Measurements from ENCODE around the gene PTGDR.

PTGDR gene

DNA sequence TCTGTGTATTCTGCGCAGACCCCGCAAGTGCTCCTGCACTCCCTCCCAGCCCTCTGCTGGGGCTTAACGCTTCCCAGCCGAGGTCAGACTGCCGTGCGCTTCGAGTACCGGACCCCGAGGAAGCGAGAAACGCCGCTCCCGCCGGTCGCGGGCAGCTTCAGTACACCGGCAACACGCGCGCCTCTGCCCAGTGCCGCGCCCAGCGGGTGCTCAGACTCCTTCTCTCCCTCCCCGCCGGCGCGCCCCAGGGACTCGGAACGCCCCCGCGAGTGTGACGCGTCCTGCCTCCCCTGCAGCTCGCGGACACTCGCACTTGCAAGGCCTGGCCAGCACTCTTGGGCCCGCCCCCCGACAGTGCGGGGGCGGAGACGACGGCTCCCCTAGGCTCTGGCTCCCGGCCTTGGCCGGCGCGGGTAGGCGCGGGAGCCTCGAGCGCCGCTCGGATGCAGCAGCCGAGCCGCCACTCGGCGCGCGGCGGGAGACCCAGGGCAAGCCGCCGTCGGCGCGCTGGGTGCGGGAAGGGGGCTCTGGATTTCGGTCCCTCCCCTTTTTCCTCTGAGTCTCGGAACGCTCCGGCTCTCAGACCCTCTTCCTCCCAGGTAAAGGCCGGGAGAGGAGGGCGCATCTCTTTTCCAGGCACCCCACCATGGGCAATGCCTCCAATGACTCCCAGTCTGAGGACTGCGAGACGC lies 46.6 kb downstream of the PTGDR start, which contains the start of gene PTGER2:
Gene PTGER2 (plus strand): TSS at position 410 of the 692 bp plus-strand sequence. CDS start 237 bp downstream, at position 647.
- DNase-seq = peak; percentile 65

DNA sequence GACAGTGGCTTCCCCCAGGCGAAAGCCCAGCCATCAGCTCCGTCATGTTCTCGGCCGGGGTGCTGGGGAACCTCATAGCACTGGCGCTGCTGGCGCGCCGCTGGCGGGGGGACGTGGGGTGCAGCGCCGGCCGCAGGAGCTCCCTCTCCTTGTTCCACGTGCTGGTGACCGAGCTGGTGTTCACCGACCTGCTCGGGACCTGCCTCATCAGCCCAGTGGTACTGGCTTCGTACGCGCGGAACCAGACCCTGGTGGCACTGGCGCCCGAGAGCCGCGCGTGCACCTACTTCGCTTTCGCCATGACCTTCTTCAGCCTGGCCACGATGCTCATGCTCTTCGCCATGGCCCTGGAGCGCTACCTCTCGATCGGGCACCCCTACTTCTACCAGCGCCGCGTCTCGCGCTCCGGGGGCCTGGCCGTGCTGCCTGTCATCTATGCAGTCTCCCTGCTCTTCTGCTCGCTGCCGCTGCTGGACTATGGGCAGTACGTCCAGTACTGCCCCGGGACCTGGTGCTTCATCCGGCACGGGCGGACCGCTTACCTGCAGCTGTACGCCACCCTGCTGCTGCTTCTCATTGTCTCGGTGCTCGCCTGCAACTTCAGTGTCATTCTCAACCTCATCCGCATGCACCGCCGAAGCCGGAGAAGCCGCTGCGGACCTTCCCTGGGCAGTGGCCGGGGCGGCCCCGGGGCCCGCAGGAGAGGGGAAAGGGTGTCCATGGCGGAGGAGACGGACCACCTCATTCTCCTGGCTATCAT lies 47.3 kb downstream of the PTGDR start:
- DNase-seq = peak; percentile 54

DNA sequence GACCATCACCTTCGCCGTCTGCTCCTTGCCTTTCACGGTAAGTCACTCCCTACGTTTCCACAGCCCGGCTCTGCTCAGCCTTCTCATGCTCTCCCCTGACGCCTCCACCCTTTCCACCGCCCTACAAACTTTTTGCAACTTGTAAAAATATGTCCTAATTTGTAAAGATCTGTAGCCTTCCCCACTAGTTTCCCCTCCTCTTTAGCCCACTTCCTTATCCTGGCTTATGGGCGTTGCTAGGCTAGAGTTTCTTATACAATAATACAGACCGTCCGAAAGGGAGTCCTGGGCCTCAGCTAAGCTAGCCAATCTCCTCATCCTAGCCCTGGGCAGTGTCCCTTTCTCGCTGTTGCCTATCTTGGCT lies 47.8 kb downstream of the PTGDR start:
- DNase-seq = no peak

DNA sequence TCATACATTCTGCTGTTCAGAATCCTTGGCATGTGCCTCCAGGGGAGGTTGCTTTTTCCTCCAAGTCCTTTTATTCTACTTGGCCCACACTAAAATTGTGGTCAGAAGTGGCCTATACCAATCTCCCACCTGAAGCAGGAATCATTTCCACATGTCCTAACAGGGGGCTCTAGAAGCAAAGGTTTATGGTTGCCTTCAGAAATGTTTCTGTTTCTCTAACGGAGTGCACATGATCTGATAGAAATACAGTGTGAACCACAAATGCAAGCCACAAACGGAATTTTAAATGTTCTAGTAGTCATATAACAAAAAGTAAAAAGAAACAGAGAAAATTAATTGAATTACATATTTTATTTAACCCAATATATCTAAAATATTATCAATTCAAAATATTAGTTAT lies 50.6 kb downstream of the PTGDR start:
- no peak for DNase-seq

DNA sequence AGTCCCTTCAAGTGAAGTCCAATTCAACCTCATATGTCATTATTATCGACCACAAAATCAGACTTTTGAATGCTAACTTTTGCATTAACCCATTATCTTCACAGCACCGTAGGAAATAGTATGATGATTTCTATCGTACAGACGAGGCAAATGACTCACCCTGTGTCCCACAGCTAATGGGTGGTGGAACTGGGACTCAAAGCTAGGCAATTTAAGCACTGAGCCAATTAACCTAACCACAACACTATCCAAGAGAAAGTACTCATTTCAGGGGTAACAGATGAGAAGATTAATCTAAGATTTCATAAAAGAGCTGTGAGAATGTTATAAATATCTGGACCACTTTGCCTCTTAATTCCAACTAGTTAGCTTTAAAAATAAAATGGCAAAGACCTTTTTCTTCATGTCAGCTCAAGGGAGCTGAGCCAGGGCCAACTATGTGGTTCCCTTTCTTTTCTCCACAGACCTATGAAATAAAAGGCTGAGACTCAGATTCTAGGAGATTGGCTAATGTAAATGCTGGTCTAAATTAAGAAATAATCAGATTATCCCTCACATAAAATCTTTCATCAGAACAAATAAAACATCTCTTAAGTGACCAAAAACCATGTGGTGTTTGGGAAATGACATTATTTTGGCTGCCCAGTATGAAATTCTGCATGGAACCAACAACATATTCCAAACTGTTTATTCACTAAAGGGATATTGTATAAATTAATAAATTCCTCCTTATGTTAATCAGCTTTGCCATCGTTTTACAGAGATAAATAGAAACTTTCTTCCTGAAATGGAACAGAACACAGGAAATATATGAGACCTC lies 51.5 kb downstream of the PTGDR start:
- DNase-seq = no peak

DNA sequence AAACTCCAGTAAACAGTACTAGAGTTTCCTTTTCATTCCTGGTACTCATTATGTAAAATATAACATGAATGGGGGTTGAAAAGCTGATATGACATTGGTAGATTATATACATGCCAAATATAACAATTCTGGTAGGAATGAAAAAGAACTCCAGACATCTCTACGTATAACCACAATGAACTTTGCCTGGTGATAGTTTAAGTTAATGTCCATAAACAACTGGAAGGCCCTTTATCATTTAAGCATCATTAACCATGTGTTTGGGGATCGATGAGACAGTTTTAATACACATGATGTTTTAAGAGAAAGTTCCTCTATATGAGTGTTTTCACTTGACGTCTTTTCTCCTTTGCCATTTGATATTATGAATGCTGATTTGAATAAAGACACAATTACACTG lies 52.4 kb downstream of the PTGDR start:
- DNase-seq = no peak

DNA sequence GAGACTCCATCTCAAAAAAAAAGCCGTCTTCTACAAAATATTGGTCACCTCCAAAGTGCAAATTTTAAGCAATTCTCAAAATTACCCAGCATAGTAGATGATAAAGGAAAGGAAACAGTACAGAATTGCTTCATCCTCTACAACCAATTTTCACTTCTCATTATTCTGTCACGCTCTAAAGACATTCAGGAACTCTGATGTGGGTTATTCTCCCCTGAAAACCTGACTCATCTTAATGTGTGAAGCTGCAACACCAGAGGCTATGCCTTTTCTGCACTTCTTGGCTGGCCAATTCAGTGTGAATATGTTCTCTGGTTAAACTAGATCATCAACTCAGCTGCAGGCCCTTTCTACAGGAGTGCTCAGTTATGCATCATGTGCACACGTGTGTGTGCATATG lies 57.6 kb downstream of the PTGDR start:
- no peak for DNase-seq

DNA sequence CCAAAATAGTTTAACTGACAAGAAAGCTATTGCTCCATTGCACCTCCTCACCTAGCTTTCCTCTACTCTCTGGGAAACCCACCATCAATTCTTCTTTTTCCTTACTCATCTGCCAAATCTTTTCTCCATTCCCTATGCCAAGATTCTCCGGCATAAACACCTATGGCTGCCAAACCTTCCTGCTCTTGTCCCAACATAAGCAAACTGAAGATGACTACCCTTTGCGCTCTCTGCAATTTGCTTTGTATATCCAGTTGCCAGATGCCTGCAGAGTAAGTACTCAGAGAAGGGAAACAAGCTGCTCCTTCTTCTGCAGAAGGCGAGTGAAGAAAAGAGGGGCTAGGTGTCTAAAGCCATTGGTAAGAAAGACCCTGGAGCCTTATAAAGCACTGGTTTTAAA lies 58.1 kb downstream of the PTGDR start:
- DNase-seq = no peak
